ENCODE measurements around the gene ODF2L. TPM values are rescaled to one million over a fixed set of nuclear protein-coding genes. Genes with fewer than 3 reads are reported as not detected.

Gene ODF2L
- total RNA-seq, 1 experiment from 2014 or later, result 34.6 TPM

DNA sequence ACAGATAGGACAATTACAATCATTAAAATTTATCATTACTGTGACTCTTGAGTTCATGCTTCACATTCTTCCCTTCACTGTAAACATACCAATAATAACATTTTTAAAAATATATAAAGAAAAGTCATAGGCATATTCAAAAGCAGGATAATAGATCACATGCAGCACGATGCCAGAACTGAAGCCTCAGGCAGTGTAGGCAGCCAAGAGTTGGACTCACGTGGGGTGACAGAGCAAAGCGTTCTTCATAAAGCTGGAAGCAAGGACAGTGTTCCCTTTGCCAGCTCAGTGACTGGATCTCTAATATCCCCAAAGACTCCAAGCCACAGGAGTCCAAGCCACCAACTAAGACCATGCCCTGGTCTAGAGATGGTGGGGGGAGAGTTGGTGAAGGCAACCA is 77.7 kb downstream of the ODF2L start:
- DNase-seq (ENCODE audit: low read depth), result no peak

DNA sequence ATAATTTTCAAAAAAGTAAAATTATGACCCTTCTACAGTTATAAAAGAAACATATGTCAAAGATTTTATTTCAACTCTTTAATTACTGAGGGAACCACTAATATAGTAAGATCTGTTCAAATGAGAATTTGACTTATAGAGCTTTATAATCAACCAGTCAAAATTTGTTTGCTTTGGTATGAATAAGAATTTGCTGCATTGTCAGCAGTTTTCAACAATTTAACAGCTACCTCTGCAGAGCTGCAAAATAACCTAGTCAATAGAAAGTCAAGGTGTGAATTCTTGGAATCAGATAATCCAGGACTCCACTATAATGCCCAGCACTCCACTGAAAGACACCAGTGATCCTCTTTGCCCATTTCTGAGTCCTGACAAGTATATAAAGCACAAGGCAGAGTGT is 78.2 kb downstream of the ODF2L start:
- no peak for DNase-seq (ENCODE audit: low read depth)

DNA sequence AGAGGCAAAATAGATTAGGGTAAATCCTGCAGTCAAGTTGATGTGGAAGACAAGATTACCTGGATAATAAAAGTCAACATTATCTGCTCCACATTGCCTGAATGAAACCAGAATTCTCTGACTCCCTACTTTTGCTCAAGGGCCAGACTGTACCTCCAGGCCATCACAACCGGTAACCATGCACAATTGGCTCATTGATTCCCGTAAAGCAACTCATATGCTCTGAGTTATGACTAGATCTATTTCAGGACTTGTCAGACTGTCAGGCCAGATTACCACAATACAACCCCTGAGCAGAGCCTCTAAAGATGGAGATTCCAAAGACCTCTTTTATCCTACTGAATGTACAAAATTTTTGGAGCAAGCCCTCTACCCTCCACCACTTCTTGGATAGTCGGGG is 90.4 kb downstream of the ODF2L start:
- no peak for DNase-seq (ENCODE audit: low read depth)

DNA sequence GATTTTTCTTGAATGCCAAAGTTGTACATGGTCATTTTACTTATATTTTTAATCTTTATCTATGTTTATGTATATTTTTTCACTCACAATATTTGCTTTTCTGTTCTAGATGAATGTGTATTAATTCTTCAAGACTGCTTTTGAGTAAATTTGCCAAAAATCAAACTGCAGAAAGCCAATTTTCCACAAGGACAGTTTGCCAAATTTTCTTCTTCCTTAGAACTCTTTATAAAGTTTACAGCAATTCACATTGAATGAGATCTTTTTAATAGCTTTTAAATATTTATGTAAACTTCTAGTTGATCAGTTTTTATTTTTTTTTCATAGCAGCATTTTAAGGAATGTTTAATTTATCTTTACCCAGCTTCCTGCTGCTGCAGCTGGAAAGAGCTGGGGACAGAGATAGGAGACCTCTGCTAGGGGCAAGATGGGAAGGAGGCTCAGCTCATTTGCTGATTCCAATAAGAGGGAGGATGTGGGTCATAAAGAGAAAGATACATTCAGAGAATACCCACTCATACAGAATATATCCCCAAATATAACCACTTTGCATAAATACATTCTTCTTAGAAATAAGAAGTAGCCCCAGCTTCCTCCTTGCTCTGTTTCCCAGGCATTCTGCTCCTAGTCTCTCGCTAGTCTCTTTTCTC is 93.0 kb downstream of the ODF2L start:
- DNase-seq (ENCODE audit: low read depth), result no peak

Other genes with a start within 250 kb of the ODF2L start
- gene COL24A1, start 239.6 kb downstream of the ODF2L start, total RNA-seq (2014; rRNA removed; shearing (Covaris generic)), result 0.06 and 0.09 TPM in 2 replicates
- not detected in 2 replicates for gene CLCA2, start 27.8 kb upstream of the ODF2L start, total RNA-seq (2014; rRNA removed; shearing (Covaris generic))
- not detected in 2 replicates for gene CLCA1, start 72.6 kb upstream of the ODF2L start, total RNA-seq (2014; rRNA removed; shearing (Covaris generic))
- gene CLCA4, start 150.8 kb upstream of the ODF2L start, total RNA-seq (2014; rRNA removed; shearing (Covaris generic)), result not detected in 2 replicates

All from Daoy (cell line).